HG02571 (cell line): ENCODE data around the gene FAM114A1.

Experiments used
- ATAC-seq: cut with Tn5 transposase; IDR thresholded peaks from one replicate; pipeline ENCODE4 v1.9.1; 2021; ENCODE audit warnings: mild to moderate bottlenecking, moderate library complexity; ENCODE audit not compliant: unreplicated experiment

FAM114A1 gene

DNA sequence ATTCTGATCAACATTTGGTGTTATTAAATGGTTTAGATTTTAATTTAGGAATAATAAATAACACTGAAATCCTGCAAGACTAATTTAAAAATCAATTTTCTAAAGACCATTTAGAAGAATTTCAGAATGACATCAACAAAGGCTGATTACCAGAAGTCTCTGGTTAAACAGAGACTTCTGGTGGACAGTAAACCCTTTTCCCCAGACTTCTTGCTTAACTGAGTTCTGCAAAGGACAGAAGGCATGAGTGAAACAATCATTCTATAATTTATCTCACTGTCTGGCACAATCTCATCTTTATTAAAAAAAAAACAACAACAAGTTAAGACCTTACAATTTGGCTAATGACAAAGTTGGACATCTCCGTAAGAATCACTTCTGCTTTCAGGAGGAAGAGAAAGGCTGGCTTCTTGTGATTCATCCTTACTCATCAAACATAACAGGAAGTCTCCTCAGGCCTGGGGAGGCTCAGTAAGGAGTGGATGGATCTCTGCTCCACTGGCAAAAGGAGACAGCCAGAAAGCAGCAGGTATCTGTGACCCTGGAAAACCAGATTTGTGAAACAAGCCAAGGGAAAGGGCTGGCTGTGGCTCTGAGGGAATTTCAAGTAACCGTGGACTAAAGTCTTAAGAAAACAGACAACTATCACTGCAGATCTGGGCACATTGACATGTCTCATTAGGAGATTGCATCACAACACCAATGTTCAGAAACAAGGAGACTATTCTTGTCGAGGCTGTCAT is 10.1 kb upstream of the FAM114A1 start:
- ATAC-seq, result peak; percentile 52

DNA sequence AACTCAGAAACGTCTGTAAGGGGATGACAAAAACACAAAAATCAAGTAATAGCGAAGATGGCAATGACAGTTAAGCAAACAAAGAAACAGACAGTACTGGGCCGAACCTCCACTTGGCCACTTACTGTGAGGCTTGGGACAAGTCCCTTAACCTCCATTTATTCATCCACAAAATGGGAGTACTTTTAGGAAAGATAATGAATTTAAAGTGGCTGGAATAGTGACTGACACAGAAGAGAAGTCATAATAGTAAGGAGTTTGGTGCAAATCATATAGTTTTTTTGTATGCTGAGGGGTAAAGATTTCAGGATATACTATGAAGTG is 9.5 kb upstream of the FAM114A1 start:
- ATAC-seq, result no peak

DNA sequence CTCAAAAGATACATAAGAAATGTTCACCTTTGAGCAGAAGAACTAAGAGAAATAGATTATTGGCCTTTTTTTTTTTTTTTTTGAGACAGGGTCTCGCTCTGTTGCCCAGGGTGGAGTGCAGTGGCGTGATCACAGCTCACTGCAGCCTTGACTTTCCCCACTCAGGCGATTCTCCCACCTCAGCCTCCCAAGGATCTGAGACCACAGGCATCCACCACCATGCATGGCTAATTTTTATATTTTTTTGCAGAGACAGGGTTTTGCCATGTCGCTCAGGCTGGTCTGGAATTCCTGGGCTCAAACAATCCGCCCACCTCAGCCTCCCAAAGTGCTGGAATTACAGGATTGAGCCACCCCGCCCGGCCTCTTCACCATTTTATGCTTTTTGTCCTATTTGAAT is 8.1 kb upstream of the FAM114A1 start:
- no peak for ATAC-seq

DNA sequence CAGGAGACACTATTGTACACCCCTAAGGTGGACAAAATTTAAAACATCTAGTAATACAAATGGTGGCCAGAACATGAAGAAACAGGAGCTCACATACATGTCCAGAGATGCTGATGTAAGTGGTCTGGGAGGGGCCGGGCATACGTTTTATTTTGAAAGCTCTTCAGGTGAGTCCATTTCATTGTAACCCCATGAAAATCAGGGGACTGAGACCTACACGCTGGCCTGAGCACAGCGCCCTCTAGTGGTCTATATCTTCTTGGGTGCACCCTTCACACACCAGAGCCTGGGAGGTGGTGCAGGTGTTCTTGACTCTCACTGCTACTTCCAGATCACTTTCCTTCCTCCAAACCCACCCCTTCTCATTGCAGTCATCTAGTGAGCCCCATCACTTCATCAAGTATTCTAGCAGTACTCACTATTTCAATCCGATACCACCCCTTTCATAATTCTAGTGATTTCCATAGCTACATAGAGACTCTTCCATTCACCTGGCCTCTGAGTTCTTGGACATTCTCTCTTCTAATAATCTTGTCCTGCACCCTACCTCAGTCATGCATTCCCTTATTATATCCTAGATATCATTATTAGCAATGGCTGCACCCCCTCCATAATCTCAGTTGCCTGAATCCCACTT is 6.7 kb upstream of the FAM114A1 start:
- ATAC-seq, result peak; percentile 46

DNA sequence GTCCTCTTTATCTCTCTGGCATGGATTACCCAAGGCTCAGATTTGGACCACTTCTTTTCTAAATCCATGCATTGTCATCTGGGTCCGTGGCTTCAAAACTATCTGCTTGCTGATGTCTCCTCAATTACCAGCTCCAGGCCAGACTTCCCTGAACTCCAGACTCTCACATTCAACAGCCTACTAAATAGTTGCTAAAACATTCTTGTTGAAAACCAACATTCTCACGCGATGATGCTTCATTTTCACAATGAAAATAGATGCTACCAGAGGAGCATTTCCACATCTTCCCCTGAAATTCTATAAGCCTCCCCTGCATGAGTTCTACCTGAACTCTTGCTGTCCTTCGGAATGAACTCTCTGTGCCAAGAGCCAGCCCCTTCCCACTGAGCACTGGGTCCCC is 5.8 kb upstream of the FAM114A1 start:
- ATAC-seq, result no peak

DNA sequence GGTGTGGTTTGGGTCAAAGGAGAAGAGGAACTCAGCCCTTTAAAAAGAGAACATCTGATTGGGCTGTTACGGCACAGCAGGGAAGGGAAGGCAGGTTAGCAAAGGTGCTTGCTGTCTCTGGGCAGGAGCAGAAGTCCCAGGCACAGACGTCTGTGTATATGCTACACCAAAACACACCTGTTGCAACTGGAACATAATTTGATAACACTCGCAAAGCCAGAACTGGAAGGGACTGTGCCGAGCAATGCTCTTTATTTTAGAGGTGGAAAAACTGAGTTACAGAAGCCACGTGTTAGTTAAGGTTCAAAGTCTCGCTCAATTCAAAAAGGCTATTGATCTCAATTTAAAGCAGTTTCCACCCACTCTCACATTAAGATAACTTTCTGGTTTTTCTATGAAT is 2.2 kb upstream of the FAM114A1 start:
- no peak for ATAC-seq

DNA sequence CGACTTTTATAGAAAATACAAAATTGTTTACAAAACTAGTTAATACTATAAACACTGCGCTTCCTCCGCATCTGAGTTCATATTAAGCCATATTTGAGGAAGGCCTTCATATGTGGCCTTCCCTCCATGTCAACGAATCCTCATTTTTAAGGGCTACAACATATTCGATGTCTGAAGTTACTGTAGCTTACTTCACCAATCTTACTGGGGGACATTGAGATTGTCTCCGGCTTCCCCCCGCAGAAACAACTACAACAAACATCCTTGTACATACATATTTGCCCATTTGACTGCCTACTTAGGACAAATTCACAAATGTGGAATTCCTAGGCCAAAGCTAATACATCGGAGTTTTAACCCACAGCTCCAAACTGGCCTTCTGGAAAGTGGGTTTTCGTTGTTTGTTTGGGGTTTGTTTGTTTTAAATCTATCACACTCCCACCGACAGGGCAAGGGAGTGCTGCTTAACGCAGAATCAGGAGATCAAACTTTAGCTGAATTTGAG is 581 bp upstream of the FAM114A1 start:
- ATAC-seq, result no peak

DNA sequence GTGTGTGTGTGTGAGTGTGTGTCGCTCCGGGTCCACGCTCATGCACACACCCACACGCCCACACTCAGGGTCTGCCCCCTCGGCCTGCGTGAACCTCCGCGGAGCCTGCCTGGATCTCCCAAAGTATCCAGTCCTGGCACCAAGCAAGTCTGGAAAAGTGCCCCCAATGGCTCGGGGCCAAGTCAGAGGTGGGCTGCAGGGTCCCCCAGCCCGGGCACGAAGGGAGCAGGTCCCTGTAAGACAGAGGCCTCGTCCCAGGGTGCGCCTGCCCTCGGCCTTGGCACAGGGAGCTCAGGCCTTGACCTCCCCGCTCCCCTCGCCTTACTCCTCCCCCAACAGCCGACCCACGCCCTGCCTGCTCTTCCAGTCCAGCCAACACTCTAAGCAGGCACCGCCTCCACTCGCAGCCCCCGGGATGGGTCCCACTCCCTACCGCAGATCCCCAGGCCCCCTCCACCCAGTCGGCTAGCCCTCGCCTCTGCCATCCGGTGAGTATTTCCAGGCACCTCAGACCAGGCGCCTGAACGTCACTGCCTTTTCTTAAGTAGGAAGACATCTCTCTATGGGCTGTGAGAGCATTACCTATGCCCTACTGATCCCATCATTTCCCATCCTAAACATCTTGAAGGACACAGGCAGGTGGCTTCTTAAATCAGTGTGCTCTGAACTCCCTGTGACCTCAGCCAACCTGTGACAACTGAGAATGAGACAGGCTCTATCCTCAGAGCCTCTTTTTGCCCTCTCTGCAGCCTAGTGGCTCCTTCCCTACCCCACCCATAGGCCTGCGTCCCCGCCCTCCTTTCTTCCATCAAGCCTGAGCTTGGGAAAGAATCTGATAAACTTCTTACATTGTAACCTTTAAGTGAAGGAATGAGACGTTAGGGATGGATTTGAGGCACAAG is 704 bp downstream of the FAM114A1 start:
- ATAC-seq, result no peak

DNA sequence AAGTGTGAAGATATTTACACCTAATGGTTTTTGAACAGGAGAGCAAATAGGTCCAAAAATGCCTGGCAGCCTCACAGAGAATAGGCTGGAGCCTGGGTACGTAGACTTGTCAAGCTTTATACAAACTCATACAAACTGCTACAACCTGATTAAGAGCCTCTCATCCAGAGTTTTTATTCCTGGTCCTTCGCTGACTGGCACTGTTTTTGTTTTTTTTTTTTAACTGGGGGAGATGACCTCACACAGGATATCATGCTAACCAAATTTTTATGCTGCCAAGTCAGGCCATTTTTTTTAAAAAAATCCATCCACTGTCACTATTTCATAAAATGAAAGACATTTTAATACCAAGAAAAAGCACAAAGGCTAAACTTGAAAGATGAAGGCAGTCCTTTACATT is 1.9 kb downstream of the FAM114A1 start:
- no peak for ATAC-seq

DNA sequence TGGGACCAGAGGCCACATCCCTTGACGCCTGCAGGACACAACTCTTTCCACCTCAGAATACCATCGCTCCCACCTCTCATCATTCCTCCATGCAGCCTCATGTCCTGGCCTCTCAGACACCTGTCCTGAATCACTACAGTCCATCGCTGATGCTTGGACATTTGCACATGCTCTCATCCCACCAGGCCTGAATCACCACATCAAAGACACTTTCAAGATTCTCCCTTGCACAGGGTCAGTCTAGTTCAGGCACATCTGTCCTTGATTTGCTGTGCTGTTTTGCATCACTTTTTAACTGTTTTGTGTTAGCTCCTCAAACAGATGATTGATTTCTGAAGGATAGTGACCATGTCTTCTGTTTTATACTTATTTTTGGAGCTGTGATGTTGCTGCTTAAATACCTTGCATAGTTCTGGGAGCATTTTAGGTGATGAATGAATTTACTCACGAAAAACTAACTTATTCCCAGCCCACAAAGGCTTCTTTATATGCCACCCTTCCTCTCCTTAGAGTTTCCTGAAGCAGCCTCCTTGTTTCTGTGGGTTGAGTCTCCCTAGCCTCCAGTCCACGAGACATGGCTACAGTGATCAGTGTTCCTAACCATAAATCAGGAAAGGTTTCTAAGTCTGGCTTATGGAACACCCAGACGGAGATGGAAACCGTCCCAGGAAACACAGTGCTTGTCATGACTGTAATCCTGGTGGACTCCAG is 2.6 kb downstream of the FAM114A1 start:
- ATAC-seq, result no peak

DNA sequence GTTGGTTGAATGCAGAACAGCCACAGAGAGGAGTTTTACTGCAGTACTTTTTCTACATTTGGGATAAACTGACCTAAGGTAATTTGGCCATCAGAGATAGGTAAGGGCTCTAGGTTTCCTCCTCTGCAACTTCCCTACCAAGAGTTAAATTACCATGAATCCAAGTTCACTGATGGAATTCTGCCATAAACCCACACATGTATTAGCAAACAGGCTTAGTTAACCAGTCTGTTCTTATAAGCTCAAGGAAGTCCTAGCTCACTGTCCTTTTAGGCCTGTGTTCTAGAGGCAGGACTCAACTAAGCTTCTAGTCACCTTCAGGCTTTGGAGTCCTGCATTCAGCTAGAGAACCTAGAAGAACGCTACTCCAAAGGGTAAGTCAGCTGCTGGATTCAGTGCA is 4.0 kb downstream of the FAM114A1 start:
- no peak for ATAC-seq

DNA sequence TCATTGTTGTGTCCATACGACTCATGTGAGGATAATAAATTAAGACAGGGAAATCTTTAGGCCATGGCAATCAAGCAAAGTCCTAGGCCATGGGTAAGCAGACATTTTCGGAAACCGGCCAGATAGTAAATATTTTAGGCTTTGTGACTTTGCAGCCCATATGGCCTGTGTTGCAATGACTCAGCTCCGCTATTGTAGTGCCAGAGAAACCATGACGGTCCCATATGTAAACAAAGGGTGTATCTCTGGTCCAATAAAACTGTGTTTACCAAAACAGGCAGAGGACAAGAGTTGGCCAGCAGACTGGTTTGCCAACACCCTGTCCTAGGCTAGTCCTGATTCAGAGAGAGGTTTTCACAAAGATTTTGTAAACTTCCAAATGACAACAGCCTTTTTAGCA is 5.0 kb downstream of the FAM114A1 start:
- no peak for ATAC-seq

DNA sequence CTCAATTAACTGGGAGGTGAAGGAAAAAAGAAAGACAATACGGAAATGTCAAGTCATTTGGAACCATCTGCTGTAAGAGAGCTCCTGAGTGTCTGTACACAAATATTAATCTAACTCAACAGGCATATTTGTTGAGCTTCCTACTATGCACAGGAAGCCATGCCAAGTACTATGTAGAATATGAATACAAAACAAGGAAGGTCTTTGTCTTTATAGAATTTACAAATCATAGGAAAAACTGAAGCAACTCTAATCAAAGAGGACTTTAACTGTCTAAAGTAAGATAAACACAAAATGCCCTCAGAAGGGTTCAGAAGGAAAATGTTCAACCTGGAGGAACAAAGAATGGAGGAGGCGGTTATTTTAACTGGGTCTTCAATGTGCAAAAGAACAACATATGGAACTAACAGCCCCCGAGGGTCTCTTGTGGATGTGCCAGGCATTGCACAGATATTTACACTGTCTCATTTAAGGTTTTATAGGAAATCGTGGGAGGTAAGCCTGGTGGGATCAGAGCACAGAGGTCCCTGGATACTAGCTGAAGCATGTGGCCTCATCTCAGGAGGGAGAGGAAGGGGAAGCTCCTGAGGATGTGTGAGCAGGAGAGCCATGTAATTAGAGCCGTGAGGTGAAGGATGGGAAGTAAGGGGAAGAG is 5.8 kb downstream of the FAM114A1 start:
- no peak for ATAC-seq

DNA sequence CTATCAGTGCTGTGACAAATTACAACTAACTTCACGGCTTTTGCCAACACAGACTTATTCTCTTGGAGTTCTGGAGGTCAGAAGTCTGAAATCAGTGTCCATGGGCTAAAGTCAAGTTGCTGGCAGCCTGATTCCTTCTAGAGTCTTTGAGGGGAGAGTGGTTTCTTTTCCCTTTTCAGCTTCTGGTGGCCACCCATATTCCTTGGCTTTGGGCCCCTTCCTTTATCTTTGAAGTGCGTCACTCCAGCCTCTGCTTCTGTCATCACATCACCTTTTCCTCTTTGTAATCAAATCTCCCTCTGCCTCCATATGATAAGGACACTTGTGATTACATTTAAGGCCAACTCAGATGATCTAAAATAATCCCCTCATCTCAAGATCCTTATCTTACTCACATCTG is 9.0 kb downstream of the FAM114A1 start:
- ATAC-seq, result no peak

DNA sequence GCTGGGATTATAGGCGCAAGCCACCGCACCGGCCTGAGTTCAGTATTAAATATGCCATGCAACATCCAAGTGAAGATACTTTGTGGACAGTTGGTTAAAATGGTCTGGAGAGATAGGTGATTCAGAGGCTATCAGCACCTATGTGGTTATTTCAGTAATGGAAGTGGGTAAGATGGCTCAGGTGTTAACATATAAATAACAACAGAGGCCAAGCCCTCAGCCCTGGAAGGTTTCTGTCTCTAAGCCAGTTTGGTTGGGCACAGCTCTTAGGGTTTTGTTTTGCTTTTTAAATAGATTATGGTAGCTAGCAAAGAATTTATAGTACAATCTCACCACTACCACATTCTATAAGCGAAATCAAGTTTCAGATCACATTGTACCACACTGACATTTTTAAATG is 16.6 kb downstream of the FAM114A1 start:
- ATAC-seq, result no peak

DNA sequence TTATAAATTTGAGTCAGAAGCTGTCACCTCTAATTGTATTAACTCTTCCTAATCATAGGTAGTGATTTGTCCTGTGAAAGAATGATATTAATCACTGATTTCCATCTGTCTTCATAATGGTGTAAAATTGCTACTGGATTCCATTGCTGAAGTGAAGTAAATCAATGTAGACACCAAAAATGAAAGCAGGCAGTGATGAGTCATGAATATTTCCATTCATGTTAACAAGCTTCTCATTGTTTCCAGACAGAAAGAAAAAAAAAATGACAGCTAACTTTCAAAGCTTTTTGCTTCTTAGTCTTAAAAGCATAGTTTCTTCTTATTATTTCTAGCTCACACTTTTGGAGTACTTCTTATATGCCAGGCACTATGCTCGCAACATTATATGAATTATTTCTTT is 21.5 kb downstream of the FAM114A1 start:
- ATAC-seq, result peak; percentile 72

DNA sequence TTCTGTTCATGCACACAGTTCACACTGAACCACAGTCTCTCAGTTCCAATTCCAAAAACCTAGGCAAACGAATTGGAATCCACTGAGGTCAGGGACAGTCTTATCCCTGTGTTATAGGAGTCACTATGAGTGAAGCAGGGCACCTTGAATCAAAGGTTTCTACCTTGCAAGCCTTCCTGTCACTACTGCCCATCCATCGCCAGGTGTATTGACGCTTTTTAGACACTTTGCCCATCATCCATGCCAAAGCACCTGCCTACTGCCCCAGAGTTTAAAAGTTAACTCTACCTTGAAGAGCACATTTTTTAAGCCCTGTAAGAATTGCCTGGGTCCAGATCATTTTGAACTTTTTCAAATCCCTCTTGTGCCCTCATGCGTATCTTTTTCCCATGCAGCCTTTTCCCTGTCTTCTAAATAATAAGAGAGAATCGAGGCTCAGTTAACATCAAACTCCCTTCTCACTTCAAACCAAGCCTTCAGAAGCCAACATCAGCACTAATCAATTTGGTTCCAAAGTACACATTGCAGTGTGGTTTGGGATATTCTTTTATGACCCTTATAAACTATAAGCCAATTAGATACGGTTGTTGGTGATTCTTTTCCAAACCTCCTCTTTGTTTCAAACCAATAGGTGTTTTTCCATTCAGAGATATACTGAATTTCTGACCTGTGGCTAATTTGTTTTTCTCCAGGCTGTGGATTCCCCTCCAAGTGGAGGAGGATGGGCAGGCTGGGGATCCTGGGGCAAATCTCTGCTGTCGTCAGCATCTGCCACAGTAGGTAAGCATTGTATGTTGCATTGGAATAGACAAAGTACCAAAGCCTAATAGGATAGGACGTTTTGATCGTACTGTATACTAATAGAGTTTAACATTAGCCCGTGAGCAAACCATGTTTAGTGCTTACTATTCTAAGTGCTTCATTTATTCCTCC is 23.7 kb downstream of the FAM114A1 start:
- no peak for ATAC-seq

DNA sequence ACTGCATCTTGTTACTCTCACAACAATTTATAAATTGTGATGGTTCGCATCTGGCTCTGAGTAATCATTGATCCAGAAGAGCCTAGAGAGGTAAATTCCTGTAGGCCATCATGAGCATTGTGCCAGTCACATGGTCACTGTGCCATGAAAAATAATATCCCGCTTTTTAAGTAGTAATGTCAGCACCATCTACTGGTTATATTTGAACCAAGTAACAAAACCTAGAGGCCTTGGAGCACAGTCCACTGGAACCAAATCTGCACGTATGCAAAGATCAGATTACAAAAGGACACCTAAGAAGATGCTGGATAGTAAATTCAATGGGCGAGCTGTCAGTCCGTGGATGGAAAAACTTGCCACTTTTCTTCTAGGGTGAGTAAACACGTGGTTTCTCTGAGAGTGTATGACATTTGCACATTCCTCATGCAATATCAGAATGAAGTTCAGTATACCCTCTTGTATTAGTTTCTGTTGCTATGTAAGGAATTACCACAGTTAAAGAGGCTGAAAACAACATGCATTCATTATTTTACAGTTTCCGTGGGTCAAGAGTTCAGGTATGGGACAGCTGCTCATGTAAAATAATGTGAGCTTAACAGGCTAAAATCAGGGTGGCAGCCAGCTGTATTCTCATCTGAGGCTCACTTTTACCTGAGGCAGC is 26.8 kb downstream of the FAM114A1 start:
- no peak for ATAC-seq

DNA sequence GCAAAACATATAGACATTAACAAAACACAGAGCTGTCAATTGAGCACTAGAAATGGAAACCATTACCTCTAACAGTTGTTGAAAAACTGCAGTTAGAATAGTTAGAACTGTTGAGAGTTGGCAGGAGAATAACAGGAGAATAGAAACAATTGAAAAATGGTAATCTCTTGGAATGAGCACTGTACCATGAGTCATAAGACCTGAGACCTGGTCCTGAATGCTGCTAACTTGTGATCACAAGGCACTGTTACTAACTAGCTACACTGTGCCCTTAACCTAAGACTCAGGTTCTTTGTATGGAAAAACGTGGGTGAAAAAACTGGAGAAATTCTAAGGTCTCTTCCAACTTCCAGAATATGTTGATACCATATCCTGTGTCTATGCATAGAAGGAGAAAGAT is 29.3 kb downstream of the FAM114A1 start:
- no peak for ATAC-seq
